B cell (primary cell): ENCODE data around the gene ZBTB47. TPM values are rescaled to one million over a fixed set of nuclear protein-coding genes. Genes with fewer than 3 reads are reported as not detected.

Experiments used
- ATAC-seq: fragments of 200-7000 bp; cut with Tn5 transposase; one replicate; pipeline ENCODE4 v1.10.0; 2021; ENCODE audit warnings: low read depth, mild to moderate bottlenecking, moderate number of reproducible peaks, moderate library complexity
- CTCF ChIA-PET: fragments of 350-600 bp; sonication (Branson Sonifier 250); formaldehyde crosslinking; loops from one replicate; lab custom pipeline; 2021; ENCODE audit warnings: antibody characterized with exemption, inconsistent platforms; lab: Charles Lee
- POLR2A ChIA-PET: fragments of 350-600 bp; sonication (Branson Sonifier 250); formaldehyde crosslinking; loops from one replicate; lab custom pipeline; 2021; ENCODE audit warnings: antibody characterized with exemption; lab: Charles Lee
- DNase-seq: peaks from one replicate; pipeline ENCODE4 v3.0.0; 2013
- H2AFZ ChIP-seq: 2 replicates; pipeline ENCODE4 v1.6.1; 2012; ENCODE audit warnings: mild to moderate bottlenecking, low read depth, low read length; ENCODE audit not compliant: insufficient read depth, poor library complexity, severe bottlenecking
- H3K27ac ChIP-seq, 2 donors: 1 replicate in 1 of 2; 2 replicates in 1 of 2; pipeline ENCODE4 v1.5.1; 2012 to 2013; ENCODE audit warnings: low read length in 2 of 2, mild to moderate bottlenecking in 2 of 2, moderate library complexity in 1 of 2
- H3K27me3 ChIP-seq, 4 experiments: fragments of 200-600 bp in 1 of 4; sonication (generic) in 1 of 4; replicated peaks in 1 of 4; 1 replicate in 2 of 4; 2 replicates in 2 of 4; pipeline versions ENCODE4 v1.6.1 to v1.7.0; 2013 to 2016; ENCODE audit warnings: low read length in 3 of 4, mild to moderate bottlenecking in 2 of 4, mixed read lengths in 1 of 4, moderate library complexity in 1 of 4; ENCODE audit not compliant: insufficient read depth in 4 of 4, control insufficient read depth in 3 of 4; ENCODE audit errors: control extremely low read depth in 1 of 4
- H3K36me3 ChIP-seq, 2 experiments: replicated peaks in 1 of 2; 1 replicate in 1 of 2; 2 replicates in 1 of 2; pipeline versions ENCODE4 v1.6.1 to v1.7.1; 2013; ENCODE audit warnings: low read length in 1 of 2; ENCODE audit not compliant: insufficient read depth in 2 of 2, control insufficient read depth in 1 of 2; ENCODE audit errors: control extremely low read depth in 1 of 2, extremely low read depth in 1 of 2
- H3K4me1 ChIP-seq, 2 donors: fragments of 200-600 bp in 1 of 2; sonication (generic) in 1 of 2; 1 replicate in 1 of 2; 2 replicates in 1 of 2; pipeline versions ENCODE4 v1.5.1 to v1.6.1; 2013 to 2017; ENCODE audit warnings: low read length in 2 of 2; ENCODE audit not compliant: control insufficient read depth in 2 of 2, insufficient read depth in 2 of 2
- H3K4me2 ChIP-seq: replicated peaks from 2 replicates; pipeline ENCODE3; 2012; ENCODE audit warnings: mild to moderate bottlenecking, low read depth, low read length; ENCODE audit not compliant: poor library complexity, severe bottlenecking
- H3K4me3 ChIP-seq, 5 experiments: fragments of 200-600 bp in 1 of 5; sonication (generic) in 1 of 5; 1 replicate in 3 of 5; 2 replicates in 2 of 5; pipeline versions ENCODE4 v1.5.1 to v1.7.0; 2011 to 2016; ENCODE audit warnings: low read length in 4 of 5, mild to moderate bottlenecking in 4 of 5, low read depth in 2 of 5, control low read depth in 1 of 5, moderate library complexity in 1 of 5; ENCODE audit not compliant: insufficient read depth in 1 of 5; ENCODE audit errors: control extremely low read depth in 1 of 5, extremely low read depth in 1 of 5
- H3K79me2 ChIP-seq: fragments of 200-600 bp; sonication (generic); one replicate; pipeline ENCODE4 v1.6.0; 2016; ENCODE audit warnings: low read length; ENCODE audit not compliant: control insufficient read depth, insufficient read depth
- H3K9ac ChIP-seq: fragments of 200-600 bp; sonication (generic); 2 replicates; pipeline ENCODE4 v1.6.1; 2017; ENCODE audit warnings: mild to moderate bottlenecking, low read length, moderate library complexity
- H3K9me3 ChIP-seq, 3 donors: one replicate each; pipeline versions ENCODE4 v1.6.1 to v1.7.1; 2013; ENCODE audit warnings: low read length in 2 of 3; ENCODE audit not compliant: control insufficient read depth in 2 of 3, insufficient read depth in 1 of 3; ENCODE audit errors: control extremely low read depth in 1 of 3
- H4K20me1 ChIP-seq: 2 replicates; pipeline ENCODE4 v1.6.0; 2012; ENCODE audit warnings: mild to moderate bottlenecking, low read length; ENCODE audit not compliant: insufficient read depth, control insufficient read depth, poor library complexity, severe bottlenecking
- H3K27ac Mint-ChIP-seq: one replicate; pipeline ENCODE4 v1.8.0; 2021; ENCODE audit warnings: mixed read lengths
- H3K27me3 Mint-ChIP-seq: one replicate; pipeline ENCODE4 v1.8.0; 2021; ENCODE audit warnings: mixed read lengths
- H3K4me1 Mint-ChIP-seq: one replicate; pipeline ENCODE4 v1.8.0; 2021; ENCODE audit warnings: mixed read lengths
- H3K4me3 Mint-ChIP-seq: one replicate; pipeline ENCODE4 v1.8.0; 2021; ENCODE audit warnings: mixed read lengths
- H3K9me3 Mint-ChIP-seq: one replicate; pipeline ENCODE4 v1.8.0; 2022; ENCODE audit warnings: mixed read lengths; ENCODE audit not compliant: insufficient read depth
- CTCF ChIP-seq: fragments of 200-600 bp; IDR thresholded peaks from one replicate; pipeline ENCODE4 v1.8.0; 2022; ENCODE audit warnings: antibody characterized with exemption, mild to moderate bottlenecking
- EZH2 ChIP-seq: IDR thresholded peaks from 2 replicates; pipeline ENCODE4 v1.6.1; 2012; ENCODE audit warnings: borderline replicate concordance, low read depth, mild to moderate bottlenecking, moderate library complexity, low read length; ENCODE audit not compliant: insufficient read depth, poor library complexity, severe bottlenecking
- WGBS: methylation state at CpG from one replicate; pipeline ENCODE4 v1.1.5; 2013; ENCODE audit warnings: missing lambda C conversion rate; ENCODE audit not compliant: insufficient coverage; 5-methylcytosine and 5-hydroxymethylcytosine counted together
- intact Hi-C: fragments of 100-400 bp; cut with micrococcal nuclease; formaldehyde crosslinking; loops from one replicate; pipeline ENCODE4 v1.10.0; 2022
- polyA plus RNA-seq: library from polyadenylated mRNA; depleted of rRNA; stranded (reverse); fragments of >200 nt; gene quantifications from 2 replicates; pipeline ENCODE4 v1.2.3, GENCODE V29; 2012
- total RNA-seq, 2 donors: library from RNA; stranded (reverse); fragments of 120-200 nt in 1 of 2; gene quantifications; 1 replicate in 1 of 2; 2 replicates in 1 of 2; pipeline versions ENCODE4 v1.2.3 to v1.2.4, GENCODE V29; 2013 to 2022

ZBTB47 gene
- total and polyA plus RNA-seq, 2 donors (not counting 1 experiment from before 2014, with no cell fraction given): 0.34 to 1.6 TPM

- Histone ChIP-seq H3K4me1 (peaks cover 15 to 16% of the 10 kb centered on the region in 2 donors), H3K4me3 (no peak overlapping the region), H4K20me1 (no peaks in the 10 kb centered on the region), H3K4me2 (no peak overlapping the region), H2AFZ (no peak overlapping the region), H3K79me2 (no peaks in the 10 kb centered on the region), H3K9me3 (no peaks in the 10 kb centered on the region), H3K27me3 (no peaks in the 10 kb centered on the region), H3K36me3 (no peaks in the 10 kb centered on the region), H3K9ac (no peak overlapping the region), H3K27ac (no peak overlapping the region)
- DNase-seq (no peak), ATAC-seq (no peak)
- intact Hi-C loops: no loop called here
- no peaks in the 10 kb centered on the region for H3K27me3 Mint-ChIP-seq
- no peak overlapping the region for H3K4me3 Mint-ChIP-seq
- ChIA-PET CTCF (interaction anchor here (0.9 kb wide), 1 partner anchor 11 kb away, joined by 3 read pairs; no protein-coding TSS in a partner anchor), POLR2A (no interaction called here)
- H3K4me1 Mint-ChIP-seq: peaks cover 18% of the 10 kb centered on the region
- WGBS: 74% methylated on average over 4 of the region's 6 CpGs
- H3K27ac Mint-ChIP-seq: no peak overlapping the region
- H3K9me3 Mint-ChIP-seq: no peaks in the 10 kb centered on the region
- TF ChIP-seq CTCF (no peak), EZH2 (no peak)
Measured at GRCh38 chr3:42711491-42712343, 58.2 kb downstream of the ZBTB47 start.

- Histone ChIP-seq H3K4me3 (no peak overlapping the region), H3K79me2 (no peaks in the 10 kb centered on the region), H3K4me2 (no peak overlapping the region), H3K4me1 (peaks cover 15 to 16% of the 10 kb centered on the region in 2 donors), H4K20me1 (no peaks in the 10 kb centered on the region), H3K9me3 (no peaks in the 10 kb centered on the region), H3K36me3 (no peaks in the 10 kb centered on the region), H3K27ac (no peak overlapping the region), H3K27me3 (no peaks in the 10 kb centered on the region), H2AFZ (no peak overlapping the region), H3K9ac (no peak overlapping the region)
- H3K27me3 Mint-ChIP-seq: no peaks in the 10 kb centered on the region
- ATAC-seq (no peak), DNase-seq (no peak)
- no peaks in the 10 kb centered on the region for H3K9me3 Mint-ChIP-seq
- 100% methylated on average over 3 of the region's 4 CpGs for WGBS
- H3K27ac Mint-ChIP-seq: no peak overlapping the region
- ChIA-PET CTCF (no interaction called here), POLR2A (no interaction called here)
- intact Hi-C loops: no loop called here
- H3K4me1 Mint-ChIP-seq: peaks cover 18% of the 10 kb centered on the region
- no peak overlapping the region for H3K4me3 Mint-ChIP-seq
- TF ChIP-seq EZH2 (no peak), CTCF (no peak)
Measured at GRCh38 chr3:42712344-42712648, 58.8 kb downstream of the ZBTB47 start.
